GM23248 (cell line): ENCODE data around the gene JUP.

Source experiments
- EZH2 ChIP-seq: fragments of 200-600 bp; sonication (generic); IDR thresholded peaks from 2 replicates; pipeline ENCODE4 v1.6.1; 2018; ENCODE audit warnings: antibody characterized with exemption, mild to moderate bottlenecking; ENCODE audit not compliant: insufficient read depth, poor library complexity, severe bottlenecking
- EZH2phosphoT487 ChIP-seq: fragments of 200-600 bp; sonication (generic); IDR thresholded peaks from 2 replicates; pipeline ENCODE4 v1.6.1; 2018; ENCODE audit warnings: antibody characterized with exemption, moderate library complexity, mild to moderate bottlenecking, low read depth; ENCODE audit not compliant: insufficient read depth

DNA sequence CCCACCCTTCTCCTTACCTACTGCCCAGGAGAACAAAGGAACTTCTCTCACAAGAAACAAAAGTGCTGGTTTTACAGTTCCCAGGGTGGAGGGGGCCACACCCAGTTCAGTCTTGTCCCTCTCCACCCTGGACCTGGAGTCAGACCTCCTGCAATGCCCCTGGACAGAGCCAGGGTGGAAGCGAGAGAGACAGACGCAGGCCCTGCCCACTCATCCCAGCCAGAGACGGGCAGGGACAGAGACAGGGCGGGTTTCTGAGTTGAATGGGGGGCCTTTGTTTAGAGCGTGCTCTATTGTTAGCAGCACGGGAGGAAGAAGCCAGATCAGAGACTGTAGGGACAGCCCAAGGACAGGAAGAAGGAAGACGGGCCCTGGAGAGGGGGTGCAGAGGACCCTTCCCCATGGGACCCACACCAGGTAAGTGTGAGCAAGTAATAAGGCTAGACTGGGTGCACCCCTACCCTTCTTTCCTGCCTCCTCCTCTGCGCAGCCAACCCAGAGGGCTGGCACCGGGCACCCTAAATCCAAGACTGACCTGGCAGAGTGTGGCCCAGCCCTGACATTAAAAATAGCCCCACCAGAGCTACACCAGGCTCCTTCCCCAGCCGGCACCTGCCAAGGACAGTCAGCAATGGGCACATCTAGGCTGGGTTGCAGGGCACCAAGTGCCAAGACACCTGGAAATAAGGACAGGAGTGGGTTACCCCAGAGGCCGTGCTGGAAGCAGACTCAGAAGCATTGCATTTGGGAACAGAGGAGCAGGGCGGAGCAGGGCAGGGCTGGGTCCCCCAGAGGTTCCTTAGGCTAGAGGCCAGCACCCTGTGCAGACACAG is 10.9 kb downstream of the JUP start:
- TF ChIP-seq EZH2 = no peak
- TF ChIP-seq EZH2phosphoT487 = no peak
